ENCODE data around the gene AGBL1.

Gene AGBL1

DNA sequence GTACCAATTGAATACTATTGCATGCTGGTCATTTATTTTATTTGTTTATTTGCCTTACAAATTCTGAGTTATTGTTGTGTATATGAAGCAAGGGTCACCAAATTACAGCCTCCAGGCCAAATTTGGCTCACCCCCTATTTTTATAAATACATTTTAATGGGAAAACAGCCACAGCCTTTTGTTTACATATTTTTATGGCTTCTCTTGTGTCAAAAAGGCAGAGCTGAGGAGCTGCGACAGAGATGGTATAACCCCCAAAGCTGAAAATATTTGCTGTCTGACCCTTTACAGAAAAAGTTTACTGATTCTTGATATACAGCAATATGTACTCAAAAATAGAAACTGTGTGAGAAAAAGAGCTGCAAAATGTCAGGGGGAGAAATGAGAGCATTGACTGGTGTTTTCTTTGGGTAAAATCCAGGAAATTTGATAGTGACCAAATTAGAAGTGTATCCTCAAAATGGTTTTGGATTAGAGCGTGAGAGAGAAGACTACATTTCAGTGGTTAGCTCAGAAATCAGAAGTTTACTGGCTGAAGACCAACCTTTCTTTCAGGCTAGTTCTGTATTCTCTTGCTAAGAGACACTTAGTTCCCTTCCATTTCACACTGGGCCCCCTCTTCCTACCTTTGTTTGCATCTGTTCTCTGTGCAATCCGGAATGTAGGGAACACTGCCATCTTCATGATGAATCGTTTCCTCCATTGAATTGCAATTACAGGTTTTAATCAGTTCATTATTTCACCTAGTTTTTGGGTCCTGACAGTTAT lies 757.8 kb downstream of the AGBL1 start:
- no peak overlapping the region for H3K4me3 ChIP-seq (ENCODE audit: low read depth, low read length)
- ChIA-PET CTCF (no interaction called here), POLR2A (no interaction called here)
- no peak for DNase-seq (ENCODE audit: low read depth, low spot score)
- TF ChIP-seq, protein P1, sequence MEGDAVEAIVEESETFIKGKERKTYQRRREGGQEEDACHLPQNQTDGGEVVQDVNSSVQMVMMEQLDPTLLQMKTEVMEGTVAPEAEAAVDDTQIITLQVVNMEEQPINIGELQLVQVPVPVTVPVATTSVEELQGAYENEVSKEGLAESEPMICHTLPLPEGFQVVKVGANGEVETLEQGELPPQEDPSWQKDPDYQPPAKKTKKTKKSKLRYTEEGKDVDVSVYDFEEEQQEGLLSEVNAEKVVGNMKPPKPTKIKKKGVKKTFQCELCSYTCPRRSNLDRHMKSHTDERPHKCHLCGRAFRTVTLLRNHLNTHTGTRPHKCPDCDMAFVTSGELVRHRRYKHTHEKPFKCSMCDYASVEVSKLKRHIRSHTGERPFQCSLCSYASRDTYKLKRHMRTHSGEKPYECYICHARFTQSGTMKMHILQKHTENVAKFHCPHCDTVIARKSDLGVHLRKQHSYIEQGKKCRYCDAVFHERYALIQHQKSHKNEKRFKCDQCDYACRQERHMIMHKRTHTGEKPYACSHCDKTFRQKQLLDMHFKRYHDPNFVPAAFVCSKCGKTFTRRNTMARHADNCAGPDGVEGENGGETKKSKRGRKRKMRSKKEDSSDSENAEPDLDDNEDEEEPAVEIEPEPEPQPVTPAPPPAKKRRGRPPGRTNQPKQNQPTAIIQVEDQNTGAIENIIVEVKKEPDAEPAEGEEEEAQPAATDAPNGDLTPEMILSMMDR (IDR thresholded peaks at IDR 0.05; ENCODE audit: insufficient read depth, low read length, missing control alignments), result no peak

DNA sequence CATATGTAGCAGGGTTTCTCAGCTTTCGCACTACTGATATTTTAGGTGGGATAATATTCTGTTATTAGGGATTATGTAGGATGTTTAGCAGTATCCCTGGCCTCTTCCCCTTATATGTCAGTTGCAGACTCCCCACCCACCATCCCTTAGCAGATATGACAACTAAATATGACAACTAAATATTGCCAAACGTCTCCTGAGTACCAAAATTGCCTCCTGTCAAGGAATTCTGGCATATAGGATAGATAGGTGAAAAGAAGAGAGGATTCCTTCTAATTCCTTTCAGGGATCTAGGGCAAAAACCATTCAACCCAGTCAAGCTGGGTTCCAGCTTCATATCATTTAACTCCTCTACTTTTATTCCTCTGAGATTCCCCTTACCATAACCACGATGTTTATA lies 759.8 kb downstream of the AGBL1 start:
- TF ChIP-seq, protein P1 (IDR thresholded peaks at IDR 0.05; ENCODE audit: insufficient read depth, low read length, missing control alignments), result no peak
- no peak for DNase-seq (ENCODE audit: low read depth, low spot score)
- POLR2A ChIA-PET, result no interaction called here
- CTCF ChIA-PET, result no interaction called here
- no peak overlapping the region for H3K4me3 ChIP-seq (ENCODE audit: low read depth, low read length)

DNA sequence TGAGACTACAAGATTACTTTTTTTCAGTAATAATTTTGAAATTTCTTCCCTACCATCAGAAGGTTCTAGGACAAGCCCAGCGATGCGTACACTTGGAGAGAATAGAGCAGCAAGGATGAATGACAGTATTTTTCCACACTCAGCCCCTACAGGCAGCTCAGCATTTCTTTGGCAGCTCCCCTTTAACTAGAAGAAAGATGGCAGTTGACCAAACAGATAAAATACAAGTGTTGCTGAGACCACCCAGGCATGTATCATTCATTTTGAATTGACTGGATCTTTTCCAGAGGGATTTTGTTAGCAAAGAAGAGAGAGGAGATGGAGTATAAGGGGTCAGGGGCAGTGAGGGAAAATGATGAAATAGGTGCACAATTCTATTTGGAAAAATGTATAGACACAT lies 761.3 kb downstream of the AGBL1 start:
- TF ChIP-seq, protein P1 (IDR thresholded peaks at IDR 0.05; ENCODE audit: insufficient read depth, low read length, missing control alignments), result no peak
- no peak overlapping the region for H3K4me3 ChIP-seq (ENCODE audit: low read depth, low read length)
- no peak for DNase-seq (ENCODE audit: low read depth, low spot score)
- ChIA-PET POLR2A (no interaction called here), CTCF (no interaction called here)

- POLR2A ChIA-PET, result no interaction called here
- CTCF ChIA-PET, result no interaction called here
- TF ChIP-seq, protein P1 (IDR thresholded peaks at IDR 0.05; ENCODE audit: insufficient read depth, low read length, missing control alignments), result no peak
Measured at GRCh38 chr15:86842199-86842598, 762.5 kb downstream of the AGBL1 start.

DNA sequence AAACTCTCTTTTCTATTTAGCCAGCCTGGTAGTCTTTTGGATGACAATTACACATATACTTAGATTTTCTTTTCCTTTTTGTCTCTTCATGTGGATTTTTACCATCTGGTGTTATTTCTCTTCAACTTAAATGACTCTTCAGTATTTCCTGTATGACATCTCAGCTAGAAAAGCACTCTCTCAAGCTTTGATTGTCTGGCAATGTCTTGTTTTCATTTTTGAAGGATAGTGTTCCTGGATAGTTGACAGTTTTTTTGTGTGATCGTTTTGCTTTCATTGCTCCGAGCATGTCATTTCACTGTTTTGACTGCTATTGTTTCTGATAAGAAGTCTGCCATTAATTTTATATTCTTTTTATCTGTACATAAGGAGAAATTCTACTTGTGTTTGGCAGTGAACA lies 766.4 kb downstream of the AGBL1 start:
- TF ChIP-seq, protein P1 (IDR thresholded peaks at IDR 0.05; ENCODE audit: insufficient read depth, low read length, missing control alignments), result no peak
- ChIA-PET POLR2A (no interaction called here), CTCF (no interaction called here)
- no peak overlapping the region for H3K4me3 ChIP-seq (ENCODE audit: low read depth, low read length)
- DNase-seq (ENCODE audit: low read depth, low spot score), result no peak

More at GRCh38 chr15:86842199-86842598, 762.5 kb downstream of the AGBL1 start:
- DNase-seq (ENCODE audit: low read depth, low spot score), result no peak
- H3K4me3 ChIP-seq (ENCODE audit: low read depth, low read length), result no peak overlapping the region

DNA sequence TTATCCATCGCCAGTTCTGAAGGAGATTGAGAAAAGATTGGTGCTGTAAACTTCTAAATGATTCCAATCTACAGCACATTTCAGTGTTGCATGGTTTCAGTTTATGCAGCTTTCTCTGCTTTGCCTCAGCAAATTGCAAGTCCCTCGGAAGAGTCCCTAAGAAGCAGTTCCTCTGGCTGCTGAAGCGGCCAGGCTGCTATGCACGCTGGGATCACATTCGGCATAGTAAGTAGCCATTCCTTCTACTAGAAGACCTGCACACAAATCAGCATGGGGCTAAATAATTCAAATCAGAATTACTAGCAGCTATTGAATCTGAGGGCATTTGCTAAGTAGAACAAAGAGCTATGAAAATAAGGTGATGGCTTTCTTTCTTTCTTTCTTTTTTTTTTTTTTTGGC lies 769.5 kb downstream of the AGBL1 start:
- TF ChIP-seq, protein P1 (IDR thresholded peaks at IDR 0.05; ENCODE audit: insufficient read depth, low read length, missing control alignments), result no peak
- no peak for DNase-seq (ENCODE audit: low read depth, low spot score)
- ChIA-PET POLR2A (no interaction called here), CTCF (no interaction called here)
- H3K4me3 ChIP-seq (ENCODE audit: low read depth, low read length), result no peak overlapping the region
